ENCODE results near the gene ERCC8.
"Not testable (repeated sequence)": the region's sequence is repeated elsewhere in the genome, so short reads cannot be mapped to it uniquely, and the experiment has no call there.

The ERCC8 gene, protein sequence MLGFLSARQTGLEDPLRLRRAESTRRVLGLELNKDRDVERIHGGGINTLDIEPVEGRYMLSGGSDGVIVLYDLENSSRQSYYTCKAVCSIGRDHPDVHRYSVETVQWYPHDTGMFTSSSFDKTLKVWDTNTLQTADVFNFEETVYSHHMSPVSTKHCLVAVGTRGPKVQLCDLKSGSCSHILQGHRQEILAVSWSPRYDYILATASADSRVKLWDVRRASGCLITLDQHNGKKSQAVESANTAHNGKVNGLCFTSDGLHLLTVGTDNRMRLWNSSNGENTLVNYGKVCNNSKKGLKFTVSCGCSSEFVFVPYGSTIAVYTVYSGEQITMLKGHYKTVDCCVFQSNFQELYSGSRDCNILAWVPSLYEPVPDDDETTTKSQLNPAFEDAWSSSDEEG

DNA sequence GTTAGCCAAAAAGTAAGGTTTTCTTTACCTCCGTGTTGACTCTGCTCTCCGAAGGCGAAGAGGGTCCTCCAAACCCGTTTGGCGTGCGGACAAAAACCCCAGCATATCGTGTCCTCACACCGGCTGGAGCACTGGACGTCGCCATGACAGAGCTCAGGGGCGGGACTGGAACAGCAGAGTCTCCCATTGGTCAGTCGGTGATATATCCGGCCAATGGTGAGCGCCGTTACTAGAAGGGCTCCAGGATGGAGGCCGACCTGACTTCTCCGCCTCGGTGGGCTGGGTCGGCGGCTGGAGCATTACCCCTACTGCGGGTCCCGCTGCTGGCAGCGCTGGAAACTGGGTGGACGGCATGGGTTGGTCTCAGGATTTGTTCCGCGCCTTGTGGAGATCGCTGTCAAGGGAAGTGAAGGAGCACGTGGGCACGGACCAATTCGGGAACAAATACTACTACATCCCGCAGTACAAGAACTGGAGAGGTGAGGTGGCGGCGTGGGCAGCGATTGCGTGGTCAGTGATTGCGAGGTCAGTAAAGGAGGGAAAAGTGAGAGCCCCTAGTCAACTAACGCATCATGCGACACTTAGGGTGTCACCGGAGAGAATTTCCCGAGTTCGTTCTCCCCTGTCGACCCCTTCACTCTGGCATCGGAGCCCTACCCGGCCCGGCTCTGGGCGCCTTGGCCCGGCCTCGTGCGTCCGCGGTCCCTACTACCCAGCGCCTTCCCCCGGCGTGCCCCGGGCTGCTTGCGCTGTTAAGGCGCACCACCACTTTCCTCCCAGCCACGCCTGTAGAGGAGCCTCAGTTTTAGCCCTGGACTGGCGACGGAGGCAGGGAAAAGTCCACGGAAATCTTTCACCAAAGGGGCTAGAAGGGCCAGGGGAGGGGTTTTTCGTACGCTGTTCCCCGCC lies at the start of gene ERCC8, which contains the start of gene NDUFAF2:
Gene ERCC8 (minus strand): TSS at position 167 of the 909 bp plus-strand sequence. CDS start 62 bp downstream, at position 105.
Gene NDUFAF2 (plus strand): TSS at position 302 of the 909 bp plus-strand sequence. CDS start 51 bp downstream, at position 353.
- peak; percentile 87 for DNase-seq

DNA sequence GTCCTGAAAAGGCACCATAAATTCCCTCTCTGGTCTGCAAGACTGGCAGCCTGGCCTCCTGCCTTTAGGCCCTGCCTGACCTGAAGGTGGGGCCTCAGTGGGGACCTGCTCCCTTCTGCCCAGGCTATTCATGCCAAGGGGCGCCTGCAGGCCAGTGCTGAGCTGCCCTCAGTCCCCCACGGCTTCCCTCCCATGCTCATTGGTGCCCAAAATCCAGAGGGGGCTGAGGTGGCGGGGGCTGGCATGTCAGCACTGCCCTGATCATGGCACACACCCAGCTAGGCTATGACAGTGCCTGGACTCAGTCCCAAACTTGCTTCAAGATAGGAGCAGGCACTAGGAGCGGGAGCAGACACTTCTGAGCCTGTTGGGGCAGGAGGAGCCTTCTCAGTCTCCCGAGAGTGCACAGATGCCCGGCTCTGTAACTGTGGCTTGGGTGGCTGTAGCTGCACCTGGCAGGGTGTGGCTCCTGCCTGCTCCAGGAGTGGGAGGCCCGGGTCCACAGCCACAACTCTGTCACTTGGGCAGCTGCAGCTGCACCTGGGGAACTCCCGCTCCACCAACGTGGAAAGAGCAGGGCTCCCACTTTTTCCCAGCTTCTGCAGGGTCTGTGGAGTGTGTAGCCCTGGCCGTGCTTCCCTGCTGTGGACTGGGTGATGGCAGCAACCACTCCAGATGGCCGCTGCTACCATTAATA lies 49.2 kb upstream of the ERCC8 start:
- no peak for DNase-seq

DNA sequence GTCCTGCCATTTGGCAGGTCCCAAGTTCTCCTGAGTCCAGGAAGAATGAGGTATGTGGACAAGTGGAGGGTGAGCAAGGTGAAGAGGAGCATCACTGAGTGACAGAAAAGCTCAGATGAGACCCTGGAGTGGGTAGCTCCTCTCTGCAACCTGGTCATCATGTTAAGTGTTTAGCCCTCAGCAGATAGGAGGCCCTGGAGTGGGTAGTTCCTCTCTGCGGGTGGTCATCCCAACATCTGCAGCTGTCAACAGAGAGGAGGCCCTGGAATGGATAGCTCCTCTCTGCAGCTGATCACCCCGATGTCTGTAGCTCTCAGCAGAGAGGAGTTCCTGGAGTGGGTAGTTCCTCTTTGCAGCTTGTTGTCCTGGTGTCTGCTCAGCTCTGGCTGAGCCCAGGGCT lies 48.6 kb upstream of the ERCC8 start:
- no peak for DNase-seq

DNA sequence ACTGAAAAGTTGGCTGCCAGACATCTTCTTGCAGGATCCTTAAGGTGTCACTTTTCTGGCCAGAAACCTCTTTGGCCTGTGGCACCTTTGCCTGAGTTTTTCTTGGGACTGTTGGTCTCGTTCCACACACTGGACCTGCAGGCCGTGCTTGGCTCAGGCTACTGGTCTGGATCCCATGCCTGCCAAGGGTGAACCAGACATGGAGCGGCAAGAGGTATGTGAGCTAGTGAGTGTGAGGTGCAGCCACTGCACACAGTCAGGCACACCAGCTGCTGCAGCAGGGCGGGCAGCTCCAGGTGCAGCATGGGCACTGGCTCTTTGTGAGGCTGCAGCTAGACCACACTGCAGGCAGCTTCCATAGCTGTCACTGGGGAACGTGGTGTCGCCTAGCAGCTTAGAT lies 48.0 kb upstream of the ERCC8 start:
- no peak for DNase-seq

DNA sequence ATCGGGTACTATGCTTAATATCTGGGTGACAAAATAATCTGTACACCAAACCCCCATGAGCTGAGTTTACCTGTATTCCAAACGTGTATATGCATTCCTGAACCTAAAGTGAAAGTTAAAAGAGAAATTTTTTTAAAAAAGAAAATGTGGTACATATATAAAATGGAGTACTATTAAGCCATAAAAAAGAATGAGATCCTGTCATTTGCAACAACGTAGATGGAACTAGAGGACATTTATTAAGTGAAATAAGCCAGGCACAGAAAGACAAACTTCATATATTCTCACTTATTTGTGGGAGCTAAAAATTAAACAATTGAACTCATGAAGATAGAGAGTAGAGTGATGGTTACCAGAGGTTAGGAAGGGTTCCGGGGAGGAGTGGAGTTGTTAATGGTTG lies 44.9 kb upstream of the ERCC8 start:
- DNase-seq = no peak

DNA sequence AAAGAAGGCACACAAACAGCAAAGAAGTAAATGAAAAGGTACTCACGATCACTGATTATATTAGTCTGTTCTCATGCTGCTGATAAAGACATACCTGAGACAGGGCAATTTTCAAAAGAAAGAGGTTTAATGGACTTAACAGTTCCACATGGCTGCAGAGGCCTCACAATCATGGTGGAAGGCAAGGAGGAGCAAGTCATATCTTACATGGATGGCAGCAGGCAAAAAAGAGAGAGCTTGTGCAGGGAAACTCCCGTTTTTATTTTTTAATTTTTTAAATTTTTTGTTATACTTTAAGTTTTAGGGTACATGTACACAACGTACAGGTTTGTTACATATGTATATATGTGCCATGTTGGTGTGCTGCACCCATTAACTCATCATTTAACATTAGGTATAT lies 37.3 kb upstream of the ERCC8 start:
- DNase-seq = not testable (repeated sequence)

DNA sequence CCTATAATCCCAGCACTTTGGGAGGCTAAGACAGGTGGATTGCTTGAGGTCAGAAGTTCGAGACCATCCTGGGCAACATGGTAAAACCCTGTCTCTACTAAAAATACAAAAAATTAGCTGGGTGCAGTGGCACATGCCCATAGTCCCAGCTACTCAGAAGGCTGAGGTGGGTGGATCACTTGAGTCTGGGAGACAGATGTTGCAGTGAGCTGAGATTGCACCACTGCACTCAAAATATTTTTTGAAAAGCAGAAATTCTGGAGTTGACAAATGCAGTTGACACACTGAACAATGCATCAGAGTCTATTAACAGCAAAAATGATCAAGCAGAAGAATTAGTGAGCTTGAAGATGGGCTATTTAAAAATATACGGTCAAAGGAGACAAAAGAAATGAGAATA lies 35.6 kb upstream of the ERCC8 start:
- no peak for DNase-seq

DNA sequence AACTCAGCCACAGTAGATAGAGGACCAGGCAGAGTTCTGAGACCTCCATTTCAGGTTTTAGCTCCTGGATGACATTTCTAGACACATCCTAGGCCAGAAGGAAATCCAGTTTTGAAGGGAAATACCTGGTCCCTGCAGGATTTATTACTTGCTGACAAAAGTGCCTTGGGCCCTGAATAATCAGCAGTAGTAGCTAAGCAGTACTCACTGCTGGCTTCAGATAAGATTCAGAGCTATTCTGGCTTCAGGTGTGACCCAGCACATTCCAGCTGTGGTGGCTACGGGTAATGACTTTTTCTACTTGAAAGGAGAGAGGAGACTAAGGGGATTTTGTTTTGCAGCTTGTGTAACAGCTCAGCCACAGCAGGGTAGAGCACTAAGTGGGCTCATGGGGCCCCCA lies 34.1 kb upstream of the ERCC8 start:
- DNase-seq = no peak

DNA sequence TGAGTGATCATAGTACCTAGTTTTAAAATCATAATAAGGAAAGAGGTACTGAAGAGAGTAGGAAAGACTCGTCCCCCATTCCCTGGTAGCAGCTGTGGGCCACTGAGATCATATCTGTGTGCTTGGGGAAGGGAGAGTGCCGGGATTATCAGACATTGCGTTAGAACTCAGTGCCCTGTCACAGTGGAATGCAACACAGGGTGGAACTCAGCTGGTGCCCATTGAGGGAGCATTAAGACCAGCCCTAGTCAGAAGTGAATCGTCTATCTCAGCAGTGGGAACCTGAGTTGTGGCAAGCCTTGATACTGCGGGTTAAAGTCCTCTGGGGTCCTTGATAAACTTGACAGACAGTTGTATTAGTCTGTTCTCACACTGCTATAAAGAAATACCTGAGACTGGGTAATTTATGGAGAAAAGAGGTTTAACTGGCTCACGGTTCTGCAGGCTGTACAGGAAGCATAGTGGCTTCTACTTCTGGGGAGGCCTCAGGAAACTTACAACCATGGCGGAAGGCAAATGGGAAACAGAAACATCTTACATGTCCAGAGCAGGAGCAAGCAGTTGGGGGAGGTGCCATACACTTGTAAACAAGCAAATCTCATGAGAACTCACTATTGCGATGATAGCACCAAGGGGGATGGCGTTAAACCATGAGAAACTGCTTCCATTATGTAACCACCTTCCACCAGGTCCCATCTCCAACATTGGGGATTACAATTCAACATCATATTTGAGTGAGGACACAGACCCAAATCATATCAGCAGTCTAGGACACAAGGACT lies 33.3 kb upstream of the ERCC8 start:
- DNase-seq = no peak

DNA sequence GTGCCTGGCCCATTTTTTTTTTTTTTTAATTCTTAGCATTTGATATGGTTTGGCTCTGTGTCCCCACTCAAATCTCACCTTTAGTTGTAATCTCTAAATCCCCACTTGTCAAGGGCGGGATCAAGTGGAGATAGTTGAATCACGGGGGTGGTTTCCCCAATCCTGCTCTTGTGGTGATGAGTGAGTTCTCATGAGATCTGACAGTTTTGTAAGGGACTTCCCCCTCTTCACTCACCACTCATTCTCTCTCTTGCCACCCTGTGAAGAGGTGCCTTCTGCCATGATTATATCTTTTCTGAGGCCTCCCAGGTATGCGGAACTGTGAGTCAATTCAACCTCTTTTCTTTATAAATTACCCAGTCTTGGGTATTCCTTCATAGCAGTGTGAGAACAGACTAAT lies 27.4 kb upstream of the ERCC8 start:
- no peak for DNase-seq

DNA sequence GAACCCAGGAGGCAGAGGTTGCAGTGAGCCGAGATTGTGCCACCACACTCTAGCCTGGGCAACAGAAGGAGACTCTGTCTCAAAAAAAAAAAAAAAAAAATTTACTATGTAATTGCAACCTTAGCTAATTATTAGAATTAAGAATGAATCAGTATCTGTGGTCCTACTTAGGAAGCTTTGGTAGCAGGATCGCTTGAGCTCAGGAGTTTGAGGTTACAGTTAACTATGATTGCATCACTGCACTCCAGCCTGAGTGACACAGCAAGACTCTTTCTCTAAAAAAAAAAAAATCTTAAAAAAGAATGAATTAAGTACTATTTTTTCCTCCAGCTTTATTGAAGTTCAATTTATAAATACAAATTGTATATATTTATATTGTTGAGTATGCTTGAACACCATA lies 16.8 kb upstream of the ERCC8 start:
- DNase-seq = no peak

DNA sequence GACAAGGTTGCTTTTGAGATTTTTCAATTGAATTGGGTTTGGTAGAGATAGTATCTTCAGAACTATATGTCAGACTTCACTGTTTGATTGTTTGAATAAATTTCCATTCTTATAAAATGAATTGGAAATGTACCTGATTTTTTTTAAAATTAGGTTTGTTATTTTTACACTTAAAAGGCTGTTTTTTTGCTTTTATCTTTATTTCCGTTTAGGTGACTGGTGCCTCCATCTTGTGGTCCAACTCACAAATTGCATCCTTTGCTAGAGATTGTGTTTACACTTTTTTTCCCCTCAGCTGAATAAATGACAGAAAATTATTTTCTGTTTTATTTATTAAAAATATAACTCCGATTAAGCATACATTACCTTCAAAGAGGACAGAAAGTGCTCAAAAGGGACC lies 15.7 kb upstream of the ERCC8 start:
- DNase-seq = no peak

DNA sequence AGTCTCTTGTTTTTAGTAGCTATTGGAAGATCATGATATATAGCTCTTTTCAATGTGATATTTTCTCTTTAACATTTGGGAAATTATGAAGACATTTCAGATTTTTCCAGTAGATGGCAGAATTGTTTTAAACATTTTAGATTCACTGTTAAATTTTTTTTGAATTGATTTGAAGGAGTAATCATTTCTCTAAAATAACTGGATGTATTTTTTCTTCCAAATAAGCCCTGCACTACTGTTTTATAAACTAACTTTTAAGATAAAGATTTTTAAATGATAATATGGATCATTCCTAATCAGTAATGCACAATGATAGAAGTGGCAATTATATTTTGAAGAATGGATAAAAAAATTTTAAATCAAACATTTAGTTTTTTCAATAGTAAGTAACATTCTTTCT lies 14.3 kb upstream of the ERCC8 start:
- DNase-seq = no peak

DNA sequence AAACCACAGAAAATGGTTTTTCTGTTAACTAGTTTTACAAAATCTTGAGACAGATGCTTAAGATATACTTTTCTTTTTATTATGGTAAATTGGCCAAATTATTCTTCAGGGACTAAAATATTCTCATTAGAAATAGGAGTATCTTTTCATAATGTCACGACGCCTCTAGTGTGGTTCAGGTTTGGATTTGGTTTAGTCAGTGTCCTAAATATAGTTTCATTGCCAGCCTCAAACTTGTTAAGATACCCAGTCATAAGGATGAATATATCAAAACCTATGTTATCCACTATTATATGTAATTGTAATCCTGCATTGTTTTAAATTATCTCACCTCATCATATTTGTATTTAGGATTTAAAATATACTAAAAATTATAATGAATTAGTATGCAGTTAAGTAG lies 13.8 kb upstream of the ERCC8 start:
- no peak for DNase-seq

DNA sequence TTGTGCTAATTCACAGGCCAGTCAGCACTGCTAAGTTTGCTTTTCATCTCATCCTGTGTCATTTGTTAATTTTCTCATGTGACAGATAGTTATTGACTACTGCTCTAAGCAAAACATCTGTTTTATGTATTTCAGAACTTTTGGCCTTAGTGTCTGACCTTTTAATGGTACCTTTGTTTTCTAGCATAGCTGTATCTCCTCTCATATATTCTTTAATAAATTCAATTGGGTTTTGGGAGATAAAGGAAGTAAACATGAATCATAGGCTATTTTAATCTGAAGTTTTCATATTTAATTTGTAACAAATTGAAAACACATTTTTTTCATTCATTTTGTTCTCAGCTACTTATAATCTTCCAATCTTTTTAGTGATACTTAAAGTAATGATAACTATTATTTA lies 13.2 kb upstream of the ERCC8 start:
- DNase-seq = no peak

DNA sequence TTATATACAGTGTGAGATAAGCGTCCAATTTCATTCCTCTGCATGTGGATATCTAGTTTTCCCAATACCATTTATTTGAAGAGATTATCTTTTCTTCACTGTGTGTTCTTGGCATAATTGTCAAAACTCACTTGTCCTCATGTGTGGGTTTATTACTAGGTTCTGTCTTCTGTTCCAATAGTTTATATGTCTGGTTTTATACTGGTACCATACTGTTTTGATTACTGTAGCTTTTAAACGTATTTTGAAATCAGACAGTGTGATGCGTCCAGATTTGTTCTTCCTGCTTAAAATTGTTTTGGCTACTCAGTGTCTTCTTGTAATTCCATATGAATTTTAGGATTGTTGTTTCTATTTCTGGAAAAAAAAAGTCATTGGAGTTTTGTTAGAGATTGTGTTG lies 10.4 kb upstream of the ERCC8 start:
- no peak for DNase-seq

DNA sequence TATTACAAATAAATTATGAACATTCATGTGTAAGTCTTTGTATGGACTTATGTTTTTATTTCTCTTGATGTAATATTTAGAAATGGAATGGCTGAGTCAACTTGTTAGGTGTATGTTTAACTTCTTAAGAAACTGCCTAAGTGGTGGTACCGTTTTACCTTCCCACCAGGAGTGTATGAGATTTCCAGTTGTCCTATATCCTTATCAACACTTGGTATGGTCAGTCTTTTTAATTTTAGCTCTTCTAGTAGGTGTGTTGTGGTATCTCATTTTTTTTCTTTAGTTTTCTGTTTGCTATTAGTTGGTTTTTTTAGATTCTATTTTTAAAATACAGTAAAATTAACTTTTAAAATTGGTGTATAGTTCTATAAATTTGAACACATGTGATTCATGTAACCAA lies 3.9 kb upstream of the ERCC8 start:
- DNase-seq = no peak

DNA sequence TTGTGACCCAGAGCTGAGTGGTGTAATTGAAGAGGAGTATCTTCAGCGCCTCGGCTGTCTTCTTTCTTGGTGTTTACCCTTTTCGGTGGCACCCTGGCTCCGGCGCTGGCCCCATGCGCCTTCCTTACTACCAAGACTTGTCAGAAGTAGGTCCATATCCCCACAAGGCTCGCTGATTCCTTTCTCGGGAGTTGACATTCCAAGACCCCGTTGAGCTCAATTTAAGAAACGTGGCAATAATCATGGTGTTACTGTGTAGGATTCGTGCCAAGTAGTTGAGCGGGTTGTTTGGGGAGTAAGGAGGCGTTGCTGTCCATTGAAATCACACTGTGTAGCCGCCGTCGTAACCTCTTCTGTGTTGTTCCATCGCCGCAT lies 930 bp upstream of the ERCC8 start:
- DNase-seq = peak; percentile 52

DNA sequence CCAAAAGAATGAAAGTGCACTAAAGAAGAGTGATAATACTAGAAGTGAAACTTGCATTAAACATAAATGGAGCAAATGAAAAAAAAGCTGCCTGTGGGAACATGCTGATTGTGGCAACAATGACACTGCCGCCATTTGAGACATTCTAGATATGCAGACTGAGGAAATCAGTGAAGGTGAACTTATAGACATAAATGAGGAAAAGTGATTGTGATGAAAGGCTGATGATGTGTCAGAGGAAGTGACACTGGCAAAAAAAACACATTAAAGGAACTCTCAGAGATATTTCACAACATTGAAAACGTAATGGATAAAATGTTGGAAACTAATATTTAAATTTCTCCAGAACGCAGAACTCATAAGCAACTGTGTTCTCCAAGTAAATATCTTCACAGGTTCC lies 1.2 kb downstream of the ERCC8 start:
- no peak for DNase-seq

DNA sequence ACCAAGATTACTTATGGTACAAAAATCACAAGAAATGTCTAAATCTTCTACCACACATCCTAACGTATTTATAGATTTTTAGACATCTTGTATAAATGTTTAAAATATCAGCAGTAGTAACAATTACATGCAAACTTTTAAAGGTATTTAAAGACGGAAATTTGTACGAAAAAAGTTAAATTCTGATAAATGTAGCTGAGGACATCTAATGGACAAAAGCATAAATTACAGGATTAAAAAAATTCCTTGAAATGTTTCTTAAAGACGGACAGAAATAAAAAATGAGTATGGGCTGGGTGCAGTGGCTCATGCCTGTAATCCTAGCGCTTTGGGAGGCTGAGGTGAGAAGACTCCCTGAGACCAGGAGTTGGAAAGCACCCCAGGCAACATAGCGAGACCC lies 15.8 kb downstream of the ERCC8 start:
- no peak for DNase-seq

DNA sequence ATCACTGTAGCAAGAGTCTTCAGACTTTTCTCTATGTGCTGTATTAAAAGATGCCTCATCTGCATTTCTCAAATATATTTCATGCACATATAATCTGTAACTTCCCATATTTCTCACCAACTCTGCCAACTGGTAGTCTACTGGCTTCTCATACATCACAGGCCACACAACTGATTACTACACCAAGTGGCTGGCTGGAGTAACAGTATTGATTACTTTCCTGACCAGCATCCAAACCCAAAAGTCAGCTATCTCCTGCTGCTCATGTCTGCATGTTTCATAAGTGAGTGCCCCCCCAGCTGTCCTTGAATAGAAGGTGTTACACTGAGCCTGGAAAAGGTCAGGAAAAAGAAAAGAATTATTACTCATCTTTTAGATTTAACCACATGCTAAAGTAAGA lies 17.4 kb downstream of the ERCC8 start:
- DNase-seq = no peak

DNA sequence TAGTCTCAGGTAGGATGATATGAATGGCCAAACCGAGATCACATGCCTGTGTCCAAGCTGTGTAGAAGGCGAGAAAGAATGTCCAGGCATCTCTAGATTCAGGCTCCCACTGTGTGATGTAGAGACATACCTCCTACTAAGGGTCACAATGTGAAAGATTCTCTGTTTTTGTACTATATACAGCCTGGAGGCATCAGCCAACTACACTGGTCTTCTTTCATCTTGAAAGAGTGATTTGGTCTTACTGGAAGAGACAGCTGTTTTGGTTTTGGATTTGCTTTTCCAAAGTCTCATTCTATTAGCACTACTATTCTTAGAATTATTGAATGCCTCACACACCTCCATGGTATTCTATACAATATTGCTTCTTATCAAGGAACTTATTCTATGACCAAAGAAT lies 26.4 kb downstream of the ERCC8 start:
- no peak for DNase-seq

DNA sequence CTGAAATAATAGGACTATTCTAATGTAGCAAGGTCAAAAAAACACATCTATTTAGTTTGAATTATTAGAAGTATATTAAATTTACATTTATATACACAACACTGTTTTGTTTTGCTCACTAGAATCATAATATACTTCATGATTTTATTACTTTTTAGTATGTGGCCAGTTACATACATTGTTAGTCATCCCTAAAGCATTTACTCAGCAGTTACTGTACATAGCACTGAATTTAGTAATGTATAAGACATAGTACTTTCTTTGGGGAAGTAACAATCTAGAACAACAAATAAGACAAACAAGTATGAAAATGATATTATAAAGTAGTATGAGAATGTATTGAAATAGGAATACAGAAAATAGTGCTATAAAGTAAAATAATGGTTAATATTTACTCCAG lies 28.2 kb downstream of the ERCC8 start:
- no peak for DNase-seq

Data from DMS 273 treated with DMSO at 0.1 percent for 48 hours (cell line).